Measurements from ENCODE around the gene STRADA. TPM values are rescaled to one million over a fixed set of nuclear protein-coding genes. Genes with fewer than 3 reads are reported as not detected.

The STRADA gene
- total RNA-seq, 1 experiment from 2014 or later: 18.1 TPM

DNA sequence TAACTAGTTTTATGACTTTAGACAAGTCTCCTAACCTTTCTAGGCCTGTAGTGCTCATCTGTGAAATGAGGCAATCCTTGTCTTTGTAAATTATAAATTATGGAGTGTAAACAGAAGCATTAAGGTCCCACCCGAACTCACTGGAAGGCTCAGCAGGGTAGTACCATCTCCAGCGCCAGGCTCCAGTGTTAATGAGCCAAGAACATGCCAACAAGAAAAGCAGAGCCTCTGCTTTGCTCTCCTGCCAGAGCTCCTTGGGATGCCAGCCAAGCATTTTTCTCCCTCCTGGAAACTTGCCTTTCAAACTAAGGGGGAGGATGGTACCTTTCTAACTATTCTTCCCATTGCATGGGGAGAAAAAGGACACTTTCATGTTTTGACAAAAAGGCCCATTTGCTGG, 56.6 kb downstream of the STRADA start:
- BruUV-seq (replicated peaks): no TSS peak
- no peak overlapping the region for H3K4me3 Mint-ChIP-seq (ENCODE audit: low read depth, unreplicated experiment)
- H3K4me1 Mint-ChIP-seq (ENCODE audit: low read depth, unreplicated experiment): no peaks in the 10 kb centered on the region
- TF ChIP-seq, protein P1, sequence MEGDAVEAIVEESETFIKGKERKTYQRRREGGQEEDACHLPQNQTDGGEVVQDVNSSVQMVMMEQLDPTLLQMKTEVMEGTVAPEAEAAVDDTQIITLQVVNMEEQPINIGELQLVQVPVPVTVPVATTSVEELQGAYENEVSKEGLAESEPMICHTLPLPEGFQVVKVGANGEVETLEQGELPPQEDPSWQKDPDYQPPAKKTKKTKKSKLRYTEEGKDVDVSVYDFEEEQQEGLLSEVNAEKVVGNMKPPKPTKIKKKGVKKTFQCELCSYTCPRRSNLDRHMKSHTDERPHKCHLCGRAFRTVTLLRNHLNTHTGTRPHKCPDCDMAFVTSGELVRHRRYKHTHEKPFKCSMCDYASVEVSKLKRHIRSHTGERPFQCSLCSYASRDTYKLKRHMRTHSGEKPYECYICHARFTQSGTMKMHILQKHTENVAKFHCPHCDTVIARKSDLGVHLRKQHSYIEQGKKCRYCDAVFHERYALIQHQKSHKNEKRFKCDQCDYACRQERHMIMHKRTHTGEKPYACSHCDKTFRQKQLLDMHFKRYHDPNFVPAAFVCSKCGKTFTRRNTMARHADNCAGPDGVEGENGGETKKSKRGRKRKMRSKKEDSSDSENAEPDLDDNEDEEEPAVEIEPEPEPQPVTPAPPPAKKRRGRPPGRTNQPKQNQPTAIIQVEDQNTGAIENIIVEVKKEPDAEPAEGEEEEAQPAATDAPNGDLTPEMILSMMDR (IDR thresholded peaks at IDR 0.05; ENCODE audit: unreplicated experiment): no peak
- H3K27ac Mint-ChIP-seq (ENCODE audit: unreplicated experiment): no peak overlapping the region
- CTCF ChIA-PET: interaction anchor here (0.6 kb wide), 1 partner anchor 31 kb away, joined by 4 read pairs; no protein-coding TSS in a partner anchor
- no peaks in the 10 kb centered on the region for H3K36me3 Mint-ChIP-seq (ENCODE audit: insufficient read depth, unreplicated experiment)
- intact Hi-C loops (cut with micrococcal nuclease; ENCODE audit: unreplicated experiment): no loop called here
- no peaks in the 10 kb centered on the region for H3K9me3 Mint-ChIP-seq (ENCODE audit: low read depth, unreplicated experiment)
- no peak for DNase-seq
- no peaks in the 10 kb centered on the region for H3K27me3 Mint-ChIP-seq (ENCODE audit: unreplicated experiment)

DNA sequence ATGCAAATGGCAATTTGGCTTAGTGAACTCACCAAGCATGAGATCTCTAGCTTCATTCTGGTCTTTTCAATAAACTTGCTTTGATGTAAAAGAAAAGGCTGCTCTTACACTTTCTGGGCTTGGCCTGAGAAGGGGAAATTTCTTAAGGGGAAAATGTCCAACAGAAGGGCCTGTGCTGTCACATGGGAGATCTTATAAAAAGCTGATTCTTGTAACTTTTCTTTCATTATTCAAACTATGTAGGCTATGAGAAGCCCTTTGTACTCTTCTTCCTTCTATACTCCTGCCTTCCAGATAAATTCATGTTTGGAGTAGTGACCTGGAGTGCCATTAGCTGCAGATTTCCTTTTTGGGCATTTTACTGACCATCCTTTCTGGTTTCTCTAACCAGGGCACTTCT, 58.6 kb downstream of the STRADA start:
- H3K4me1 Mint-ChIP-seq (ENCODE audit: low read depth, unreplicated experiment): no peaks in the 10 kb centered on the region
- no peaks in the 10 kb centered on the region for H3K9me3 Mint-ChIP-seq (ENCODE audit: low read depth, unreplicated experiment)
- no peaks in the 10 kb centered on the region for H3K36me3 Mint-ChIP-seq (ENCODE audit: insufficient read depth, unreplicated experiment)
- intact Hi-C loops (cut with micrococcal nuclease; ENCODE audit: unreplicated experiment): no loop called here
- DNase-seq: no peak
- no peak overlapping the region for H3K4me3 Mint-ChIP-seq (ENCODE audit: low read depth, unreplicated experiment)
- TF ChIP-seq, protein P1 (IDR thresholded peaks at IDR 0.05; ENCODE audit: unreplicated experiment): no peak
- BruUV-seq (replicated peaks): no TSS peak
- no peaks in the 10 kb centered on the region for H3K27me3 Mint-ChIP-seq (ENCODE audit: unreplicated experiment)
- CTCF ChIA-PET: no interaction called here
- no peak overlapping the region for H3K27ac Mint-ChIP-seq (ENCODE audit: unreplicated experiment)

DNA sequence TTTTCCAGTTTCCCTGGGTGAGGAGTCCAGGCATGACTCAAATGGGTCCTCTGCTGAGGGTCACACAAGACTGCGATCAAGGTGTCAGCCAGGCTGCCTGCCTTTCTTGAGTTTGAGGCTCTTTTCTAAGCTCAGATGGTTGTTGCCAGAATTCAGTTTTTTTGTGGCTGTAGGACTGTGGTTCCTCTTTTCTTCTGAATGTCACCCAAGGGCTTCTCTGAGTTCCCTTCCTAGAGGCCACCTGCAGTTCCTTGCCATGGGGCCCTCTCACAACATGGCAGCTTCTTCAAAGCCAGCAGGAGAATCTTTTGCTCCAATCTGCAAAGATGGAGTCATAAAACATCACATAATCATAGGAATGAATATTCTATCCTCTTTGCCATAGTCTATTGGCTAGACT, 59.2 kb downstream of the STRADA start:
- TF ChIP-seq, protein P1 (IDR thresholded peaks at IDR 0.05; ENCODE audit: unreplicated experiment): no peak
- H3K27ac Mint-ChIP-seq (ENCODE audit: unreplicated experiment): no peak overlapping the region
- H3K9me3 Mint-ChIP-seq (ENCODE audit: low read depth, unreplicated experiment): no peaks in the 10 kb centered on the region
- BruUV-seq (replicated peaks): no TSS peak
- no peak overlapping the region for H3K4me3 Mint-ChIP-seq (ENCODE audit: low read depth, unreplicated experiment)
- H3K27me3 Mint-ChIP-seq (ENCODE audit: unreplicated experiment): no peaks in the 10 kb centered on the region
- no peak for DNase-seq
- intact Hi-C loops (cut with micrococcal nuclease; ENCODE audit: unreplicated experiment): no loop called here
- no peaks in the 10 kb centered on the region for H3K4me1 Mint-ChIP-seq (ENCODE audit: low read depth, unreplicated experiment)
- CTCF ChIA-PET: no interaction called here
- no peaks in the 10 kb centered on the region for H3K36me3 Mint-ChIP-seq (ENCODE audit: insufficient read depth, unreplicated experiment)

DNA sequence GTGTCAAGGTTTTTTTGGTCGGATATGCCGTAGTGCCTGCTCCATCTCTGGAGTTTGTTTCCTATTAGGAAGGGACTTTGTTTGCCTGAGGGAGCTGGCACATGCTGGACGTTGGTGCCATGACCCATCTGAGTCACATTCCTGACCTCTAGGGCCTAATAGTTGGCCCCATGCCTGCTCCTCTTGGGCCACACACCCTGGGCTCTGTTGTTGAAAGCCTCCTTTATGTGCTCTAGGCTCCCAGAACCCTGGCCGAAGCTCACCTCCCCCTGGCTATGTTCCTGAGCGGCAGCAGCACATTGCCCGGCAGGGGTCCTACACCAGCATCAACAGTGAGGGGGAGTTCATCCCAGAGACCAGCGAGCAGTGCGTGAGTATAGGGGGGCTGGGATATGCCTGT, 60.1 kb downstream of the STRADA start:
- CTCF ChIA-PET: no interaction called here
- no peaks in the 10 kb centered on the region for H3K27me3 Mint-ChIP-seq (ENCODE audit: unreplicated experiment)
- H3K27ac Mint-ChIP-seq (ENCODE audit: unreplicated experiment): no peak overlapping the region
- TF ChIP-seq, protein P1 (IDR thresholded peaks at IDR 0.05; ENCODE audit: unreplicated experiment): no peak
- no peaks in the 10 kb centered on the region for H3K4me1 Mint-ChIP-seq (ENCODE audit: low read depth, unreplicated experiment)
- H3K36me3 Mint-ChIP-seq (ENCODE audit: insufficient read depth, unreplicated experiment): no peaks in the 10 kb centered on the region
- H3K9me3 Mint-ChIP-seq (ENCODE audit: low read depth, unreplicated experiment): no peaks in the 10 kb centered on the region
- intact Hi-C loops (cut with micrococcal nuclease; ENCODE audit: unreplicated experiment): no loop called here
- no peak overlapping the region for H3K4me3 Mint-ChIP-seq (ENCODE audit: low read depth, unreplicated experiment)
- BruUV-seq (replicated peaks): no TSS peak
- no peak for DNase-seq

All from Calu3 (cell line).